ENCODE results near the gene ANXA6. TPM values are rescaled to one million over a fixed set of nuclear protein-coding genes. Genes with fewer than 3 reads are reported as not detected.

The ANXA6 gene
- total RNA-seq, 1 experiment from 2014 or later: 95.9 TPM

DNA sequence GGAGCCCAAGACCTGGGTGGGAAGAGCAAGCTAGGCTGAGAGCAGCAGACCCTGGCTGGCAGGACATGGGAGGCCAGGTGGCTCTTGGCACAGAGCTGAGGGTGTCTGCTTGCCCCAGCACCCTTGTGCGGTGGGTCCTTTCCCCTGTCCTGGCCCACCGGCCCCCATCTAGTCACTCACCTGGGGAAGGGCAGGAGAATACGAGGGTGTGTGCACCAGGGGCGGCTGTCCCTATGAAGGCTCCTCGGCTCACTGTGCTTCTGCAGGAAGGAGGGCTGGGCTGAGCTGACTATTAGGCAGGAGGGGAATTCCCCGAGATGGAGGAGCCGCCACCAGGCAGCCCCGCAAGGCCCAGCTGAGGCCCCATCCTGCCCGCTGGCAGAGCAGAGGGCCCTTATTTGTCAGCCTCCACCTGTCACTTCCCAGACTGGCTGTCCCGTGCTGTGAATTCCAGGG lies 70.6 kb downstream of the ANXA6 start:
- H3K4me3 ChIP-seq (ENCODE audit: low read depth, low read length, poor library complexity, severe bottlenecking): no peak overlapping the region
- no peaks in the 10 kb centered on the region for H3K27me3 ChIP-seq (replicated peaks; ENCODE audit: insufficient read depth, low read depth, low read length, poor library complexity)
- H3K36me3 ChIP-seq (ENCODE audit: insufficient read depth, low read length, poor library complexity, severe bottlenecking): no peaks in the 10 kb centered on the region
- no peaks in the 10 kb centered on the region for H3K4me1 ChIP-seq (ENCODE audit: insufficient read depth, low read length, poor library complexity, severe bottlenecking)
- H3K27ac ChIP-seq (ENCODE audit: low read depth, low read length, poor library complexity, severe bottlenecking): no peak overlapping the region
- DNase-seq (ENCODE audit: low spot score): no peak
- POLR2A ChIA-PET (ENCODE audit: low non-redundant PET): no interaction called here
- BruUV-seq (replicated peaks): no TSS peak
- intact Hi-C loops (cut with micrococcal nuclease; ENCODE audit: unreplicated experiment): no loop called here
- CTCF ChIA-PET: no interaction called here
- no peaks in the 10 kb centered on the region for H3K9me3 ChIP-seq (ENCODE audit: low read depth, low read length, poor library complexity, severe bottlenecking)
- TF ChIP-seq EZH2 (IDR thresholded peaks at IDR 0.05; ENCODE audit: borderline replicate concordance, low read depth, low read length, poor library complexity, severe bottlenecking): no peak
- TF ChIP-seq, protein P1, sequence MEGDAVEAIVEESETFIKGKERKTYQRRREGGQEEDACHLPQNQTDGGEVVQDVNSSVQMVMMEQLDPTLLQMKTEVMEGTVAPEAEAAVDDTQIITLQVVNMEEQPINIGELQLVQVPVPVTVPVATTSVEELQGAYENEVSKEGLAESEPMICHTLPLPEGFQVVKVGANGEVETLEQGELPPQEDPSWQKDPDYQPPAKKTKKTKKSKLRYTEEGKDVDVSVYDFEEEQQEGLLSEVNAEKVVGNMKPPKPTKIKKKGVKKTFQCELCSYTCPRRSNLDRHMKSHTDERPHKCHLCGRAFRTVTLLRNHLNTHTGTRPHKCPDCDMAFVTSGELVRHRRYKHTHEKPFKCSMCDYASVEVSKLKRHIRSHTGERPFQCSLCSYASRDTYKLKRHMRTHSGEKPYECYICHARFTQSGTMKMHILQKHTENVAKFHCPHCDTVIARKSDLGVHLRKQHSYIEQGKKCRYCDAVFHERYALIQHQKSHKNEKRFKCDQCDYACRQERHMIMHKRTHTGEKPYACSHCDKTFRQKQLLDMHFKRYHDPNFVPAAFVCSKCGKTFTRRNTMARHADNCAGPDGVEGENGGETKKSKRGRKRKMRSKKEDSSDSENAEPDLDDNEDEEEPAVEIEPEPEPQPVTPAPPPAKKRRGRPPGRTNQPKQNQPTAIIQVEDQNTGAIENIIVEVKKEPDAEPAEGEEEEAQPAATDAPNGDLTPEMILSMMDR (conservative IDR thresholded peaks at IDR 0.05; ENCODE audit: low read depth, low read length): no peak

DNA sequence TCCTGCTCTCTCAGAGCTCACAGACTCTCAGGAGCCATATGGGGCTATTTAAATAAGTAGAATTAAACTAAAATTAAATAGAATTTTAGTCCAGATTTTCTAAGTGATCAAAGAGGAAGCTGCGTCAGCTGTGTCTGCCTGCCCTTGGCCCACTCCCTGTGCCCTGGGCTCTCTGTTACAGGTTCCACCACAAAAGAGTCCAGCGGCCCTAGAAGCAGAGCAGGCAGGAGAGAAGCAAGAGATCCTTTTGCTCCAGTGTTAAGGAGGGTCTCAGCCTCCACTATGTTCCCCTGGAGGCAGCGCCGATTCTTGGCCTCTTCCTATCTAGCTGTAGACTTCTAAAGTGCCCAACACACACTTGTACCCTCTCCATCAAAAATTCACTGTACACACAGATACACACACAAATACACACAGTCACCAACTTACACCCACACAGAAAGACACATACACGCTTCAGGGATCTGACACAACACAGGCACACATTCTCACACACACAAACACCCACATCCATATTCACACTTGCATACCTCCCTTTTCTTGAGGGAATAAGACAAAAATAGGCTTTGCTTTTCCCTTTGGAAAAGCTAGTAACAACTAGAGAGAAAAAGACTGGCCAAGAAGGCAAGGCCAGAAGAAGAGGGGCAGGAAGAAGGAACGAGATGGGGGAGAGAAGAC lies 71.2 kb downstream of the ANXA6 start:
- Histone ChIP-seq H3K36me3 (ENCODE audit: insufficient read depth, low read length, poor library complexity, severe bottlenecking) (no peaks in the 10 kb centered on the region), H3K27ac (ENCODE audit: low read depth, low read length, poor library complexity, severe bottlenecking) (no peak overlapping the region), H3K4me3 (ENCODE audit: low read depth, low read length, poor library complexity, severe bottlenecking) (no peak overlapping the region), H3K4me1 (ENCODE audit: insufficient read depth, low read length, poor library complexity, severe bottlenecking) (peaks cover 5% of the 10 kb centered on the region), H3K27me3 (replicated peaks; ENCODE audit: insufficient read depth, low read depth, low read length, poor library complexity) (no peaks in the 10 kb centered on the region), H3K9me3 (ENCODE audit: low read depth, low read length, poor library complexity, severe bottlenecking) (no peaks in the 10 kb centered on the region)
- TF ChIP-seq, protein P1 (conservative IDR thresholded peaks at IDR 0.05; ENCODE audit: low read depth, low read length): no peak
- no peak for TF ChIP-seq EZH2 (IDR thresholded peaks at IDR 0.05; ENCODE audit: borderline replicate concordance, low read depth, low read length, poor library complexity, severe bottlenecking)
- DNase-seq (ENCODE audit: low spot score): no peak
- BruUV-seq (replicated peaks): no TSS peak
- intact Hi-C loops (cut with micrococcal nuclease; ENCODE audit: unreplicated experiment): no loop called here
- ChIA-PET CTCF (no interaction called here), POLR2A (ENCODE audit: low non-redundant PET) (no interaction called here)

DNA sequence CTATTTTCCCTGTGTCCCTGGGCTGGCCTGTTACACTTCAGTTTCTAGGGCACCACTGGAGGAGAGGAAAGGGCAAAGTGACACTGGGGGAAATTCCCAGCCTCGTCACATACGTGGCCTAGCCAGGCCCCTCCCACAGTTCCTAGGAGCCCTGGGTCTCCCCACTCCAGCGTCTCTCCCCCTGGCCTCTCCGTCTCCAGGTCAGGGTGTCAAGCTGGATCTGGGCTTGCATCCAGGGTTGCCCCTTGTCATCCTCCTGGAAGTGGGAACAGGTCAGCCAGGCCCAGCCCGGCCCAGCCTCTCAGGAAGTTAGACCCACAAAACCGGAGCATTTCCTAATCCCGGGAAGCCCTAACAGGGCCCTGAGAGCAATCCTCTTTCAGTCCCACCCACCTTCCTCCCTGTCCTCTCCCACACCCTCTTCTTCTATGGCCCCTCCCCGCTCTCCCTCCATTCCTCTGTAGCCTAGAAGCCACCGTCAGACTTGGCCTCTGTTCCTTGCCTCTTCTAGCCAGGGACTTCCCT lies 72.0 kb downstream of the ANXA6 start:
- Histone ChIP-seq H3K4me1 (ENCODE audit: insufficient read depth, low read length, poor library complexity, severe bottlenecking) (peaks cover 5% of the 10 kb centered on the region), H3K27ac (ENCODE audit: low read depth, low read length, poor library complexity, severe bottlenecking) (no peak overlapping the region), H3K4me3 (ENCODE audit: low read depth, low read length, poor library complexity, severe bottlenecking) (no peak overlapping the region), H3K36me3 (ENCODE audit: insufficient read depth, low read length, poor library complexity, severe bottlenecking) (no peaks in the 10 kb centered on the region), H3K9me3 (ENCODE audit: low read depth, low read length, poor library complexity, severe bottlenecking) (no peaks in the 10 kb centered on the region), H3K27me3 (replicated peaks; ENCODE audit: insufficient read depth, low read depth, low read length, poor library complexity) (no peaks in the 10 kb centered on the region)
- no TSS peak for BruUV-seq (replicated peaks)
- intact Hi-C loops (cut with micrococcal nuclease; ENCODE audit: unreplicated experiment): no loop called here
- CTCF ChIA-PET: no interaction called here
- TF ChIP-seq, protein P1 (conservative IDR thresholded peaks at IDR 0.05; ENCODE audit: low read depth, low read length): no peak
- no peak for TF ChIP-seq EZH2 (IDR thresholded peaks at IDR 0.05; ENCODE audit: borderline replicate concordance, low read depth, low read length, poor library complexity, severe bottlenecking)
- POLR2A ChIA-PET (ENCODE audit: low non-redundant PET): no interaction called here
- no peak for DNase-seq (ENCODE audit: low spot score)

Measured in A673 (cell line).